ENCODE data around the gene HIKESHI. TPM values are rescaled to one million over a fixed set of nuclear protein-coding genes. Genes with fewer than 3 reads are reported as not detected.

HIKESHI gene
- total RNA-seq, 2 donors from 2014 or later = 29.4 to 38.9 TPM

GRCh38 chr11:86261328-86261727 lies 40.7 kb upstream of the HIKESHI start:
- intact Hi-C loops (cut with DNase I) = no loop called here
- DNase-seq (ENCODE audit: low spot score) = no peak
- Histone ChIP-seq H3K9me3 (no peaks in the 10 kb centered on the region), H3K27ac (no peak overlapping the region), H3K36me3 (no peaks in the 10 kb centered on the region), H3K4me1 (replicated peaks) (no peaks in the 10 kb centered on the region), H3K4me3 (no peak overlapping the region), H3K27me3 (replicated peaks; ENCODE audit: insufficient read depth) (no peaks in the 10 kb centered on the region)
- 92% methylated on average over 3 of the region's 3 CpGs for WGBS
- TF ChIP-seq CTCF (IDR thresholded peaks at IDR 0.05) (no peak), POLR2A (IDR thresholded peaks at IDR 0.05) (no peak), POLR2AphosphoS5 (IDR thresholded peaks at IDR 0.05) (no peak)

GRCh38 chr11:86262387-86262786 lies 39.7 kb upstream of the HIKESHI start:
- Histone ChIP-seq H3K27me3 (replicated peaks; ENCODE audit: insufficient read depth) (no peaks in the 10 kb centered on the region), H3K9me3 (no peaks in the 10 kb centered on the region), H3K4me1 (replicated peaks) (no peaks in the 10 kb centered on the region), H3K4me3 (no peak overlapping the region), H3K27ac (no peak overlapping the region), H3K36me3 (no peaks in the 10 kb centered on the region)
- intact Hi-C loops (cut with DNase I) = no loop called here
- no peak for DNase-seq (ENCODE audit: low spot score)
- 96% methylated on average over 6 of the region's 6 CpGs for WGBS
- TF ChIP-seq POLR2AphosphoS5 (IDR thresholded peaks at IDR 0.05) = no peak
- no peak for TF ChIP-seq CTCF (IDR thresholded peaks at IDR 0.05)
- no peak for TF ChIP-seq POLR2A (IDR thresholded peaks at IDR 0.05)

- no peaks in the 10 kb centered on the region for H3K36me3 ChIP-seq
- H3K9me3 ChIP-seq = no peaks in the 10 kb centered on the region
- H3K4me3 ChIP-seq = no peak overlapping the region
- H3K27me3 ChIP-seq (replicated peaks; ENCODE audit: insufficient read depth) = no peaks in the 10 kb centered on the region
- H3K27ac ChIP-seq = no peak overlapping the region
- H3K4me1 ChIP-seq (replicated peaks) = no peaks in the 10 kb centered on the region
- TF ChIP-seq POLR2AphosphoS5 (IDR thresholded peaks at IDR 0.05) = no peak
- TF ChIP-seq CTCF (IDR thresholded peaks at IDR 0.05) = no peak
- TF ChIP-seq POLR2A (IDR thresholded peaks at IDR 0.05) = no peak
- intact Hi-C loops (cut with DNase I) = no loop called here
- WGBS = 93% methylated on average over 2 of the region's 2 CpGs
- no peak for DNase-seq (ENCODE audit: low spot score)
Measured at GRCh38 chr11:86264649-86265048, 37.4 kb upstream of the HIKESHI start.

GRCh38 chr11:86265194-86265593 lies 36.8 kb upstream of the HIKESHI start:
- no peak for TF ChIP-seq CTCF (IDR thresholded peaks at IDR 0.05)
- no peak for TF ChIP-seq POLR2AphosphoS5 (IDR thresholded peaks at IDR 0.05)
- TF ChIP-seq POLR2A (IDR thresholded peaks at IDR 0.05) = no peak
- intact Hi-C loops (cut with DNase I) = no loop called here
- H3K27ac ChIP-seq = no peak overlapping the region
- H3K36me3 ChIP-seq = no peaks in the 10 kb centered on the region
- no peaks in the 10 kb centered on the region for H3K27me3 ChIP-seq (replicated peaks; ENCODE audit: insufficient read depth)
- no peaks in the 10 kb centered on the region for H3K4me1 ChIP-seq (replicated peaks)
- DNase-seq (ENCODE audit: low spot score) = no peak
- H3K4me3 ChIP-seq = no peak overlapping the region
- H3K9me3 ChIP-seq = no peaks in the 10 kb centered on the region

- intact Hi-C loops (cut with DNase I) = no loop called here
- no peak for DNase-seq (ENCODE audit: low spot score)
- WGBS = 90% methylated on average over 1 of the region's 1 CpG
- Histone ChIP-seq H3K36me3 (no peaks in the 10 kb centered on the region), H3K4me3 (no peak overlapping the region), H3K9me3 (no peaks in the 10 kb centered on the region), H3K27me3 (replicated peaks; ENCODE audit: insufficient read depth) (no peaks in the 10 kb centered on the region), H3K27ac (no peak overlapping the region), H3K4me1 (replicated peaks) (no peaks in the 10 kb centered on the region)
- TF ChIP-seq POLR2AphosphoS5 (IDR thresholded peaks at IDR 0.05) (no peak), CTCF (IDR thresholded peaks at IDR 0.05) (no peak)
Measured at GRCh38 chr11:86269645-86270044, 32.4 kb upstream of the HIKESHI start.

Measured in prostate gland (tissue), 2 donors.